Smooth muscle cell (in vitro differentiated cells): Measurements from ENCODE around the gene ARSJ. TPM values are rescaled to one million over a fixed set of nuclear protein-coding genes. Genes with fewer than 3 reads are reported as not detected.

Source experiments
- DNase-seq: peaks from one replicate; lab custom pipeline; 2025; ENCODE audit not compliant: unreplicated experiment; lab: John Stamatoyannopoulos, UW
- H2AFZ ChIP-seq: fragments of 200-600 bp; sonication (generic); 2 replicates; pipeline ENCODE4 v1.6.0; 2016; ENCODE audit warnings: antibody characterized with exemption, low read depth, mild to moderate bottlenecking
- H3F3A ChIP-seq: fragments of 200-600 bp; sonication (generic); 2 replicates; pipeline ENCODE4 v1.6.0; 2017; ENCODE audit warnings: antibody characterized with exemption, low read depth
- H3K27ac ChIP-seq: fragments of 200-600 bp; sonication (generic); 2 replicates; pipeline ENCODE4 v1.5.1; 2016; ENCODE audit warnings: low read depth, mild to moderate bottlenecking
- H3K27me3 ChIP-seq: fragments of 200-600 bp; sonication (generic); 2 replicates; pipeline ENCODE4 v1.6.1; 2016; ENCODE audit warnings: low read depth, mild to moderate bottlenecking
- H3K36me3 ChIP-seq: fragments of 200-600 bp; sonication (generic); 2 replicates; pipeline ENCODE4 v1.5.1; 2016; ENCODE audit warnings: low read depth
- H3K4me1 ChIP-seq: fragments of 200-600 bp; sonication (generic); 2 replicates; pipeline ENCODE4 v1.5.1; 2016; ENCODE audit warnings: low read depth
- H3K4me2 ChIP-seq: fragments of 200-600 bp; sonication (generic); 2 replicates; pipeline ENCODE4 v1.6.0; 2016; ENCODE audit warnings: mild to moderate bottlenecking
- H3K4me3 ChIP-seq: fragments of 200-600 bp; sonication (generic); 2 replicates; pipeline ENCODE4 v1.5.1; 2016; ENCODE audit warnings: mild to moderate bottlenecking
- H3K79me2 ChIP-seq: fragments of 200-600 bp; sonication (generic); 2 replicates; pipeline ENCODE4 v1.6.0; 2016; ENCODE audit warnings: low read depth, mild to moderate bottlenecking
- H3K9ac ChIP-seq: fragments of 200-600 bp; sonication (generic); 2 replicates; pipeline ENCODE4 v1.6.0; 2016; ENCODE audit warnings: low read depth
- H3K9me3 ChIP-seq: fragments of 200-600 bp; sonication (generic); replicated peaks from 2 replicates; pipeline ENCODE4 v1.5.1; 2016; ENCODE audit warnings: low read depth
- H4K20me1 ChIP-seq: fragments of 200-600 bp; sonication (generic); 2 replicates; pipeline ENCODE4 v1.6.0; 2016; ENCODE audit warnings: low read depth
- WGBS: methylation state at CpG from one replicate; pipeline ENCODE4 v1.1.7; 2016; ENCODE audit warnings: low lambda C conversion rate; 5-methylcytosine and 5-hydroxymethylcytosine counted together
- polyA plus RNA-seq: library from polyadenylated mRNA; unstranded; fragments of >200 nt; fragmentation: Nextera tagmentation; extraction: Ambion mirVana; gene quantifications from 2 replicates; pipeline ENCODE4 v1.2.1, GENCODE V29; 2016
- total RNA-seq: library from RNA; depleted of rRNA; stranded (reverse); fragments of >200 nt; gene quantifications from 2 replicates; pipeline ENCODE4 v1.2.3, GENCODE V29; 2014
- TF ChIP-seq, protein P1 (sequence below): fragments of 200-600 bp; sonication (generic); IDR thresholded peaks from 2 replicates; pipeline ENCODE4 v1.5.1; 2017; ENCODE audit warnings: borderline replicate concordance, mild to moderate bottlenecking, antibody characterized with exemption; ENCODE audit not compliant: insufficient read depth, poor library complexity, severe bottlenecking

Gene ARSJ
- total and polyA plus RNA-seq, 2 experiments from 2014 or later = 7.9 to 8.8 TPM

DNA sequence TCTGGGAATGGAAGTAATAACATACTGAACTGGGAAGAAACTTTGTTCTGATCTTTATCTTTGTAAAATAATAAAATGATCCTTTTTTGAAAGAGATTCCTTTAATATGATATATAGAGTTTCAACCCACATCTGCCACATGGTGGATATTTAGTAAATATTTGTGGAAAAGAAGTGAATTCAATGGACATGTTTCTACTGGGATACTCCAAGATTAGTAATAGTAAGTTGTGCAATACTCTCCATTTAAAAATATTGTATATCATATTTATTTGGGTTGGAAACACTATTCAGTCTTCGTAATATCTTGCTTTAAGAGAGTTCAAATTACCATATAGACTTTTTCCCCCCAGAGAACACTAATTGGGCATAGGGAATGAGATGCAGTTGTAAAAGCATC, 17.8 kb upstream of the ARSJ start:
- WGBS = 94% methylated on average over 1 of the region's 1 CpG
- no peaks in the 10 kb centered on the region for H4K20me1 ChIP-seq
- no peaks in the 10 kb centered on the region for H3K79me2 ChIP-seq
- no peak overlapping the region for H3K4me2 ChIP-seq
- no peaks in the 10 kb centered on the region for H3K36me3 ChIP-seq
- H3K9me3 ChIP-seq = no peaks in the 10 kb centered on the region
- H3K27me3 ChIP-seq = no peaks in the 10 kb centered on the region
- H3K9ac ChIP-seq = no peak overlapping the region
- no peaks in the 10 kb centered on the region for H3F3A ChIP-seq
- no peaks in the 10 kb centered on the region for H3K4me1 ChIP-seq
- no peak overlapping the region for H3K4me3 ChIP-seq
- H2AFZ ChIP-seq = no peak overlapping the region
- DNase-seq = no peak
- H3K27ac ChIP-seq = peak overlapping the region; percentile 62
- TF ChIP-seq, protein P1, sequence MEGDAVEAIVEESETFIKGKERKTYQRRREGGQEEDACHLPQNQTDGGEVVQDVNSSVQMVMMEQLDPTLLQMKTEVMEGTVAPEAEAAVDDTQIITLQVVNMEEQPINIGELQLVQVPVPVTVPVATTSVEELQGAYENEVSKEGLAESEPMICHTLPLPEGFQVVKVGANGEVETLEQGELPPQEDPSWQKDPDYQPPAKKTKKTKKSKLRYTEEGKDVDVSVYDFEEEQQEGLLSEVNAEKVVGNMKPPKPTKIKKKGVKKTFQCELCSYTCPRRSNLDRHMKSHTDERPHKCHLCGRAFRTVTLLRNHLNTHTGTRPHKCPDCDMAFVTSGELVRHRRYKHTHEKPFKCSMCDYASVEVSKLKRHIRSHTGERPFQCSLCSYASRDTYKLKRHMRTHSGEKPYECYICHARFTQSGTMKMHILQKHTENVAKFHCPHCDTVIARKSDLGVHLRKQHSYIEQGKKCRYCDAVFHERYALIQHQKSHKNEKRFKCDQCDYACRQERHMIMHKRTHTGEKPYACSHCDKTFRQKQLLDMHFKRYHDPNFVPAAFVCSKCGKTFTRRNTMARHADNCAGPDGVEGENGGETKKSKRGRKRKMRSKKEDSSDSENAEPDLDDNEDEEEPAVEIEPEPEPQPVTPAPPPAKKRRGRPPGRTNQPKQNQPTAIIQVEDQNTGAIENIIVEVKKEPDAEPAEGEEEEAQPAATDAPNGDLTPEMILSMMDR = no peak

GRCh38 chr4:113996599-113997177, 17.2 kb upstream of the ARSJ start:
- Histone ChIP-seq H3K4me3 (no peak overlapping the region), H3K4me2 (no peak overlapping the region), H3K4me1 (no peaks in the 10 kb centered on the region), H3K79me2 (no peaks in the 10 kb centered on the region), H3K27ac (peak overlapping the region; percentile 62), H3K9ac (no peak overlapping the region), H3K36me3 (no peaks in the 10 kb centered on the region), H4K20me1 (no peaks in the 10 kb centered on the region), H3K9me3 (no peaks in the 10 kb centered on the region), H3K27me3 (no peaks in the 10 kb centered on the region), H3F3A (no peaks in the 10 kb centered on the region), H2AFZ (peak overlapping the region; percentile 51)
- DNase-seq = no peak
- TF ChIP-seq, protein P1 = no peak
- 50% methylated on average over 4 of the region's 4 CpGs for WGBS

DNA sequence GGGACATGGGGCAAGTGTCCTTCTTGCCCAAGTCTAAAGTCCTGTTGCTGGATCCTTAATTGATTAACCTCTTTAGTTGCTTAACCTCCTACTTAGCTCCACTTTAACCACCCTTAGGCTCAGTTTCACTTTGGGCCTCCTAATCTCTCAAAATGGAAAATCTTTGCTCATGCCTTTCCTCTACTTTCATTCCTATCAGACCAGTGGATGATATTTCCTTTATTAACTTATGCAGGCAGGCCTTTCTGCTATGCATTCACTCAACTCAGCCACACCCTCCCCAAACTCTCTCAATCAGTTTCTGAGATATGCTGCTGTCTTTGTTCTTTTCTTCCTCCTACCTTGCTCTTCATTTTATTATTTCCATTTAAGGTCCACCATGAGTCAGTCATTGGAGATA, 14.4 kb upstream of the ARSJ start:
- H3F3A ChIP-seq = no peaks in the 10 kb centered on the region
- H3K9me3 ChIP-seq = no peaks in the 10 kb centered on the region
- H3K9ac ChIP-seq = no peak overlapping the region
- no peaks in the 10 kb centered on the region for H3K79me2 ChIP-seq
- H3K27me3 ChIP-seq = no peaks in the 10 kb centered on the region
- DNase-seq = no peak
- H3K36me3 ChIP-seq = no peaks in the 10 kb centered on the region
- no peak overlapping the region for H3K4me2 ChIP-seq
- H3K4me3 ChIP-seq = no peak overlapping the region
- no peaks in the 10 kb centered on the region for H3K4me1 ChIP-seq
- H2AFZ ChIP-seq = no peak overlapping the region
- TF ChIP-seq, protein P1 = no peak
- H3K27ac ChIP-seq = no peak overlapping the region
- no peaks in the 10 kb centered on the region for H4K20me1 ChIP-seq

GRCh38 chr4:113990886-113991285, 11.4 kb upstream of the ARSJ start:
- H2AFZ ChIP-seq = no peak overlapping the region
- no peaks in the 10 kb centered on the region for H3K79me2 ChIP-seq
- no peak for DNase-seq
- no peaks in the 10 kb centered on the region for H3F3A ChIP-seq
- H3K4me2 ChIP-seq = no peak overlapping the region
- H3K36me3 ChIP-seq = no peaks in the 10 kb centered on the region
- no peak overlapping the region for H3K9ac ChIP-seq
- no peak overlapping the region for H3K27ac ChIP-seq
- no peaks in the 10 kb centered on the region for H3K4me1 ChIP-seq
- H3K9me3 ChIP-seq = no peaks in the 10 kb centered on the region
- no peak overlapping the region for H3K4me3 ChIP-seq
- no peaks in the 10 kb centered on the region for H3K27me3 ChIP-seq
- TF ChIP-seq, protein P1 = no peak
- 84% methylated on average over 3 of the region's 3 CpGs for WGBS
- H4K20me1 ChIP-seq = no peaks in the 10 kb centered on the region
